Mucosa of descending colon (tissue), 3 donors: ENCODE data around the gene LHFPL3. TPM values are rescaled to one million over a fixed set of nuclear protein-coding genes. Genes with fewer than 3 reads are reported as not detected.

Source experiments
- ATAC-seq: fragments of 200-7000 bp; cut with Tn5 transposase; one replicate; pipeline ENCODE4 v1.9.1; 2020; ENCODE audit warnings: mild to moderate bottlenecking, moderate library complexity
- DNase-seq, 3 donors: peaks; one replicate each; pipeline ENCODE4 v3.0.0-alpha.2; 2020
- H3K36me3 ChIP-seq: fragments of 200-600 bp; one replicate; pipeline ENCODE4 v1.8.0; 2021; ENCODE audit warnings: low read depth, mild to moderate bottlenecking
- H3K4me1 ChIP-seq: fragments of 200-600 bp; one replicate; pipeline ENCODE4 v1.8.0; 2021; ENCODE audit warnings: low read depth, mild to moderate bottlenecking
- H3K4me3 ChIP-seq: fragments of 200-600 bp; one replicate; pipeline ENCODE4 v1.8.0; 2021; ENCODE audit warnings: mild to moderate bottlenecking
- H3K9me3 ChIP-seq: fragments of 200-600 bp; one replicate; pipeline ENCODE4 v1.8.0; 2021; ENCODE audit warnings: mild to moderate bottlenecking
- intact Hi-C, 2 donors: fragments of 100-400 bp; cut with DNase I in 1 of 2; cut with micrococcal nuclease in 1 of 2; formaldehyde crosslinking; loops; one replicate each; pipeline versions ENCODE4 v1.11.0 to v1.11.1; 2022; cut with DNase I, micrococcal nuclease
- total RNA-seq, 3 donors: library from RNA; stranded (reverse); fragmentation: NEBNext Ultra II Directional in 2 of 3; extraction: Animal tissue kit (Norgen Biotek cat#: 25700) in 2 of 3; gene quantifications; one replicate each; pipeline versions ENCODE4 v1.2.1 to v1.2.4, GENCODE V29; 2021 to 2023
- TF ChIP-seq, protein P1 (sequence below): fragments of 200-600 bp; IDR thresholded peaks from one replicate; pipeline ENCODE4 v1.8.0; 2022; ENCODE audit warnings: antibody characterized with exemption, mild to moderate bottlenecking
- donor health status: DM: no; HTN: no; CAD: no; lungs with moderate emphysema.
- donor health status: DM: no; HTN: no; CAD: no.
- donor health status: DM: no; HTN: yes; CAD: no.

Gene LHFPL3
- total RNA-seq, 3 donors from 2014 or later, result 0.26 to 0.57 (median 0.31) TPM

DNA sequence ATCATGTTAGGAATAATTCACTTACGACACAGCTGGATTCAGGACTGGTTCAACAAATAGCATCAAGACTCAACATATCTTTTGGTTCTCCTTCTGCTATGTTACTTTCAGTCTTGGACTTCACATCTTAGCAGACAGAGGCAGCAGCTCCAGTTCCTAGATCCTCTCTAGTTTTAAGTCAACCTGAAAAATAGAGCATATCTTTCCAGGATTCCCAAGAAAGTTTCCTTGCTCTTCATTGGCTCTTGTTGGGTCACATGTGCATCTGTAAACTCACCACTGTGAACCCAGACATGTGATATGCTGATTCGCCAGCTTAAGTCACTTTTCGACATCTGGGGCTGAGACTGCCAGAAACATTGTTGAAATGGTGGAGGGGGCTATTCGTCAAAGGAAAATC lies 475.5 kb downstream of the LHFPL3 start:
- TF ChIP-seq, protein P1, sequence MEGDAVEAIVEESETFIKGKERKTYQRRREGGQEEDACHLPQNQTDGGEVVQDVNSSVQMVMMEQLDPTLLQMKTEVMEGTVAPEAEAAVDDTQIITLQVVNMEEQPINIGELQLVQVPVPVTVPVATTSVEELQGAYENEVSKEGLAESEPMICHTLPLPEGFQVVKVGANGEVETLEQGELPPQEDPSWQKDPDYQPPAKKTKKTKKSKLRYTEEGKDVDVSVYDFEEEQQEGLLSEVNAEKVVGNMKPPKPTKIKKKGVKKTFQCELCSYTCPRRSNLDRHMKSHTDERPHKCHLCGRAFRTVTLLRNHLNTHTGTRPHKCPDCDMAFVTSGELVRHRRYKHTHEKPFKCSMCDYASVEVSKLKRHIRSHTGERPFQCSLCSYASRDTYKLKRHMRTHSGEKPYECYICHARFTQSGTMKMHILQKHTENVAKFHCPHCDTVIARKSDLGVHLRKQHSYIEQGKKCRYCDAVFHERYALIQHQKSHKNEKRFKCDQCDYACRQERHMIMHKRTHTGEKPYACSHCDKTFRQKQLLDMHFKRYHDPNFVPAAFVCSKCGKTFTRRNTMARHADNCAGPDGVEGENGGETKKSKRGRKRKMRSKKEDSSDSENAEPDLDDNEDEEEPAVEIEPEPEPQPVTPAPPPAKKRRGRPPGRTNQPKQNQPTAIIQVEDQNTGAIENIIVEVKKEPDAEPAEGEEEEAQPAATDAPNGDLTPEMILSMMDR, result no peak
- DNase-seq (no peak), ATAC-seq (no peak)
- H3K4me1 ChIP-seq, result no peaks in the 10 kb centered on the region
- H3K9me3 ChIP-seq, result no peaks in the 10 kb centered on the region
- no peaks in the 10 kb centered on the region for H3K36me3 ChIP-seq
- H3K4me3 ChIP-seq, result no peak overlapping the region
- intact Hi-C loops, result no loop called here

DNA sequence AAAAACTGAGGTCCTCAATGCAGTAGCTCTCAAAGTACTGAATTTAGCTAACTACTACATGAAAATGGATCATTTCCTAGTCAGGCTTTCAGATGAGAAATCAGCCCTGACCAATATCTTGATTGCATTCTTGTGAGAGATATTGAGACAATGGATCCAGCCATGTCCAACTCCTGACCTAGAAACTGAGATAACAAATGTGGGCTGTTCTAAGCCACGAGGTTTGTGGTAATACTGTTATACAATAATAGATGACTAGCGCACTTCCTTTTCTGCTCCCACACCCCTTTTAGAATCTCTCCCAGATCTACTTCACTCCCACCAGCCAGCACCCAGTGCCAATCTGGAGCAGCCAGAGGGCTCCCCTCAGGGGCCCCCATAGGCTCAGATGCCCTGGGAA lies 476.3 kb downstream of the LHFPL3 start:
- Histone ChIP-seq H3K9me3 (no peaks in the 10 kb centered on the region), H3K4me1 (no peaks in the 10 kb centered on the region), H3K4me3 (no peak overlapping the region), H3K36me3 (no peaks in the 10 kb centered on the region)
- ATAC-seq, result no peak
- TF ChIP-seq, protein P1, result no peak
- DNase-seq, result no peak
- intact Hi-C loops, result no loop called here

DNA sequence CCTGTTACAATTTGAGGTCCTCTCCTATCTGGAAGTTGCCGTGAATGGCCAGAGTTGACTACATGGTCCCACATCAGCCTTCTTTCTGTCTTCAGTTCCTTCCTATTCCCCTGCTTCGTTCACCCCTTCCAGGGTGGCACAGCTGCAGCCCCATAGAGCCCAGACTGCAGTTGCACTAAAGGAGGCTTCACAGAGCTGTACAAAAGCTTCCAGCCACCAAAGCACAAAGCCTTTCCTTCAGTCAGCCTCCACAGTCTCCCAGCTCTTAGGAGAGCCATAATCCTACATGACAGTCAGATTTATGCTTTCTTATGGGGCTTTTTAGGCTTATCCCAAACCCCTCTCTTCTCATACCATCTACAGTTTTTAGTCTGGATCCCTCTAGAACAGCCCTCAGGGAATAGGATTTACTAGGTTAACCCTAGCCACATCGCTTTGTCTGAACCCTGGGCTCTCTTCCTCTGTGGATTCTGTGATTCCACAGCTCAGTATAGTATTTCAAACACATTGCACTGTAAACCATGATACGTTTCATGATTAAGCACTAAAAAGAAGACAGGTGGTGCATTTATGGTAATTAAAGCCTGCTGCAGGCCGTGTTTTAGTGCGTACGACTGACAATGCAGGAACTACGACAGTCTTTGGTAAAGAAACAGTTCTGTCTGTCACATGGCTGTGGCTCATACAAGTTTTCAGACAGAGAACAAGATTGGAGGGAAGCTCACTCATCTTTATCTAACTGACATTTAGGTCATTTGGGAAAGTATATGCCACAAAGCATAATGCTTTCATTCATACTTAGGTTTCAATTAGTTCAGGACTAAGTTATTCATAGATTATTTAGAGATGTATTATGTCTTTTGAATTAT lies 477.3 kb downstream of the LHFPL3 start:
- ATAC-seq (no peak), DNase-seq (no peak)
- TF ChIP-seq, protein P1, result no peak
- Histone ChIP-seq H3K4me1 (no peaks in the 10 kb centered on the region), H3K36me3 (no peaks in the 10 kb centered on the region), H3K4me3 (no peak overlapping the region), H3K9me3 (no peaks in the 10 kb centered on the region)
- intact Hi-C loops, result no loop called here

DNA sequence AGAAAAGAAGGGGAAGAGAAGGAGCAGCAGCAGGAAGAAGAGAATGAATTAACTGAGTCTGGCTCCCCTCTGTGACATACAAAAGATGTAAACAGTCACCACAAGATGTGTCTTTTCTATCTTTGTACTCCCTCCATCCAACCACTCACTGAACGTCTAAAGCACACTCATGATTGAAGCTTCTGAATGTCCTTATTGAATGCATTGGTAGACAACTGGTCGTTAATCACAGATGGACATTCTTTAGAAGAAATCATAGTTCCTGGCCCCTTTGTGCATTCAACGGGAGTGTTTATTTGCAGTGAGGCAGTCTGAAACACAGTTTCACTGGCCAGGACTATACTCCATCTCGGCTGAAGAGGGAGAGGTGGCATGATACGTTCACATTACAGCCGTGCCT lies 479.3 kb downstream of the LHFPL3 start:
- intact Hi-C loops, result no loop called here
- DNase-seq, result no peak
- TF ChIP-seq, protein P1, result no peak
- Histone ChIP-seq H3K36me3 (no peaks in the 10 kb centered on the region), H3K4me1 (no peaks in the 10 kb centered on the region), H3K4me3 (no peak overlapping the region), H3K9me3 (no peaks in the 10 kb centered on the region)
- ATAC-seq, result no peak

DNA sequence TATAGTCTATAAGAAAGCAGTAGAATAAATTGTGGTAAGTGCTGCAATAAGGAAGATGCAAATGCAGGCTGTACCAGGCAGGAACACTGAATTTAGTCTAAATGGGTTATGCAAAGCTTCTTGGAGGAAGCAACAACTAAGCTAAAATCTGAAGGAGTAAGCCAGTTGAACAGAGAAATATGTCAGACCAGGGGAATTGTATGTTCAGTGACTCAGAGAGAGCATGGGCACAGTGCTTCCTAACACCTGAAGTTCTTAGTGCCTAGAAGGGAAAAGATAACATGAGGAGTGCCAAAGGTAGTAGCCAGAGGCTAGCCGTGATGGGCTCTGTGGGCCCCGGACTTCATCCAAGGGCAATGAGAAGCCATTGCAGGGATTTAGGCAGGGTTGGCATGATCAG lies 481.5 kb downstream of the LHFPL3 start:
- DNase-seq (no peak), ATAC-seq (peak; percentile 30)
- Histone ChIP-seq H3K4me1 (no peaks in the 10 kb centered on the region), H3K9me3 (no peaks in the 10 kb centered on the region), H3K4me3 (no peak overlapping the region), H3K36me3 (no peaks in the 10 kb centered on the region)
- intact Hi-C loops, result no loop called here
- TF ChIP-seq, protein P1, result no peak
